Measurements from ENCODE around the gene TRMT44. TPM values are rescaled to one million over a fixed set of nuclear protein-coding genes. Genes with fewer than 3 reads are reported as not detected.
A peak's percentile ranks its signal among the peaks of the same experiment; 100 is the strongest.

The TRMT44 gene
- total RNA-seq, 1 experiment from 2014 or later = 24.4 TPM

- intact Hi-C loops (cut with micrococcal nuclease) = no loop called here
- POLR2A ChIA-PET = no interaction called here
Measured at GRCh38 chr4:8443801-8444200, 3.2 kb downstream of the TRMT44 start.

GRCh38 chr4:8446122-8446521 lies 5.5 kb downstream of the TRMT44 start:
- H3K9me3 Mint-ChIP-seq (ENCODE audit: unreplicated experiment) = no peaks in the 10 kb centered on the region
- BruUV-seq (replicated peaks) = no TSS peak
- intact Hi-C loops (cut with micrococcal nuclease) = no loop called here
- peaks cover 30% of the 10 kb centered on the region for H3K36me3 Mint-ChIP-seq (ENCODE audit: insufficient read depth, unreplicated experiment)
- no peak for DNase-seq (ENCODE audit: unreplicated experiment)
- H3K27ac Mint-ChIP-seq (ENCODE audit: low read depth, unreplicated experiment) = no peak overlapping the region
- no peak for TF ChIP-seq CTCF (IDR thresholded peaks at IDR 0.05; ENCODE audit: unreplicated experiment)
- CTCF ChIA-PET = interaction anchor here (0.7 to 1.3 kb wide), 3 partner anchors 26 to 269 kb away, joined by 3 read pairs; no protein-coding TSS in a partner anchor
- no peaks in the 10 kb centered on the region for H3K27me3 Mint-ChIP-seq (ENCODE audit: insufficient read depth, unreplicated experiment)
- H3K4me1 Mint-ChIP-seq (ENCODE audit: insufficient read depth, unreplicated experiment) = peaks cover 33% of the 10 kb centered on the region
- POLR2A ChIA-PET = no interaction called here
- H3K4me3 Mint-ChIP-seq (ENCODE audit: unreplicated experiment) = no peak overlapping the region

More at GRCh38 chr4:8443801-8444200, 3.2 kb downstream of the TRMT44 start:
- Mint-ChIP-seq H3K36me3 (ENCODE audit: insufficient read depth, unreplicated experiment) (peaks cover 32% of the 10 kb centered on the region), H3K27ac (ENCODE audit: low read depth, unreplicated experiment) (peak overlapping the region; percentile 100), H3K4me1 (ENCODE audit: insufficient read depth, unreplicated experiment) (peaks cover 39% of the 10 kb centered on the region), H3K4me3 (ENCODE audit: unreplicated experiment) (peak overlapping the region; percentile 98), H3K9me3 (ENCODE audit: unreplicated experiment) (no peaks in the 10 kb centered on the region), H3K27me3 (ENCODE audit: insufficient read depth, unreplicated experiment) (no peaks in the 10 kb centered on the region)
- TF ChIP-seq CTCF (IDR thresholded peaks at IDR 0.05; ENCODE audit: unreplicated experiment) = no peak
- CTCF ChIA-PET = no interaction called here
- DNase-seq (ENCODE audit: unreplicated experiment) = no peak
- BruUV-seq (replicated peaks) = no TSS peak

- H3K27ac Mint-ChIP-seq (ENCODE audit: low read depth, unreplicated experiment) = no peak overlapping the region
- TF ChIP-seq CTCF (IDR thresholded peaks at IDR 0.05; ENCODE audit: unreplicated experiment) = no peak
- H3K36me3 Mint-ChIP-seq (ENCODE audit: insufficient read depth, unreplicated experiment) = peaks cover 58% of the 10 kb centered on the region
- peak; percentile 12 for DNase-seq (ENCODE audit: unreplicated experiment)
- BruUV-seq (replicated peaks) = no TSS peak
- intact Hi-C loops (cut with micrococcal nuclease) = no loop called here
- H3K27me3 Mint-ChIP-seq (ENCODE audit: insufficient read depth, unreplicated experiment) = no peaks in the 10 kb centered on the region
- no peaks in the 10 kb centered on the region for H3K9me3 Mint-ChIP-seq (ENCODE audit: unreplicated experiment)
- ChIA-PET POLR2A (interaction anchor here (1.8 kb wide), 1 partner anchor 11 kb away, joined by 9 read pairs; the partner anchor contains the start of genes ACOX3 and TRMT44), CTCF (interaction anchor here (0.5 to 2.5 kb wide), 2 partner anchors 17 to 446 kb away, joined by 3 to 13 read pairs; no protein-coding TSS in a partner anchor)
- H3K4me1 Mint-ChIP-seq (ENCODE audit: insufficient read depth, unreplicated experiment) = no peaks in the 10 kb centered on the region
- H3K4me3 Mint-ChIP-seq (ENCODE audit: unreplicated experiment) = no peak overlapping the region
Measured at GRCh38 chr4:8451440-8452182, 11.0 kb downstream of the TRMT44 start.

- no peak overlapping the region for H3K27ac Mint-ChIP-seq (ENCODE audit: low read depth, unreplicated experiment)
- BruUV-seq (replicated peaks) = no TSS peak
- H3K9me3 Mint-ChIP-seq (ENCODE audit: unreplicated experiment) = no peaks in the 10 kb centered on the region
- ChIA-PET POLR2A (no interaction called here), CTCF (interaction anchor here (0.6 to 1.3 kb wide), 7 partner anchors 10 to 153 kb away, joined by 3 to 7 read pairs (median 5); no protein-coding TSS in a partner anchor)
- H3K4me3 Mint-ChIP-seq (ENCODE audit: unreplicated experiment) = no peak overlapping the region
- H3K4me1 Mint-ChIP-seq (ENCODE audit: insufficient read depth, unreplicated experiment) = no peaks in the 10 kb centered on the region
- DNase-seq (ENCODE audit: unreplicated experiment) = no peak
- H3K36me3 Mint-ChIP-seq (ENCODE audit: insufficient read depth, unreplicated experiment) = peaks cover 72% of the 10 kb centered on the region
- no peaks in the 10 kb centered on the region for H3K27me3 Mint-ChIP-seq (ENCODE audit: insufficient read depth, unreplicated experiment)
- TF ChIP-seq CTCF (IDR thresholded peaks at IDR 0.05; ENCODE audit: unreplicated experiment) = no peak
- intact Hi-C loops (cut with micrococcal nuclease) = no loop called here
Measured at GRCh38 chr4:8453957-8454356, 13.4 kb downstream of the TRMT44 start.

Data from MCF 10A (cell line).